Measurements from ENCODE around the gene SPRR1A.
"Not testable (repeated sequence)": the region's sequence is repeated elsewhere in the genome, so short reads cannot be mapped to it uniquely, and the experiment has no call there.

The SPRR1A gene

DNA sequence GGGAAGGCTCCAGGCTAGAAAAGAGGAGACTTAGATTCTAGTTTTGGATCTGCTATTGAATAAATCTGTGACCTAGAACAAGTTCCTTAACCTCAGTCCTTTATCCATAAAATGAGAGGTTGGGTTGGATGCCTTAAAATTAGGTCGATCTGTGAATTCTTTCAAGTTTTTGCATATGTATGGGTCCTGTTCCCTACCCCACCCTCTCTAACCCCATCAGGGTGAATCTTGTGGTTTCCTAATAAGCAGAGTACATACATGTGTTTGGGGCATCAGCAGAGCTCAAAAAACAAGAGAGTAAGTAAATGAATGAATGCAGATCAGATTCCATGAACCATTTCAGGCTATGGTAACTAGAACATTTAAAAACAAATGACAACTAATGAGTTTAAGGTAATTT is 7.2 kb upstream of the SPRR1A start:
- no peak for DNase-seq

DNA sequence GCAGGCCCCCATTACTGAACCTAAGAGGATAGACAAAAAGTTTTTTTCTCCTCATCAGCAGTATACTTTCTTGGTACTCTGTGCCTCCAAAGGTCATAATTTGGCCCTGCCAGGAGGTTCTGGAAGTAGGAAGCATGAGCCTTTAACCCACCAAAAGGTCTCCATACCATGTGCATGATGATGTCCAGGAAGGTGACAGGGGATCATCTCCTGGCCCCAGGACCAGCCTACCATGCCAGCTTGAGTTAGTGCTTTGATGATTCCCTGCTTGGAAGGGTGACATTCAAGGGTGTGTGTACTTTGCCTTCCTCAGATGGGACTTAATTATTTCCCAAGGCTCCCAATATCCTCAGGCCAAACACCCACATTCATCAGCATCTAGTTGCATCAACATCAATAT is 6.3 kb upstream of the SPRR1A start:
- DNase-seq: no peak

DNA sequence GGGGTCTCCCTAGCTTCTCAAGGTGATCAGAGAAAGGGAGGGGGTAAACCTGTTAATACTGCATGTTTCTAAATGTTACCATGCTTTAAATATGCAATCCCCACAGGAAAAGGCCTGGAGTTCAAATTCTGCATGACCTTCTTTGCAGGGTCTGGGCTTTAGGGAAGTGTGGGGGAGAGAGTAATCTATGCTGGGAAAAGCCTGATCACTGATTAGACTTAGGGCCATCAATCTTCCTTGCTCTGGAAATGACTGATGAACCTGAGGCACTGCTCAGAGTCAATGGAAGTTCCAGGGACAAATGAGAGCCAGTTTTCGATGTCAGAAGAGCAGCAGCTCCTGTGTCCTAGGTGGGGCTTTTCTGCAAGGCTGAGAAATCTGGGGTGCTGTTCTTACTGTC is 3.2 kb upstream of the SPRR1A start:
- DNase-seq: no peak

DNA sequence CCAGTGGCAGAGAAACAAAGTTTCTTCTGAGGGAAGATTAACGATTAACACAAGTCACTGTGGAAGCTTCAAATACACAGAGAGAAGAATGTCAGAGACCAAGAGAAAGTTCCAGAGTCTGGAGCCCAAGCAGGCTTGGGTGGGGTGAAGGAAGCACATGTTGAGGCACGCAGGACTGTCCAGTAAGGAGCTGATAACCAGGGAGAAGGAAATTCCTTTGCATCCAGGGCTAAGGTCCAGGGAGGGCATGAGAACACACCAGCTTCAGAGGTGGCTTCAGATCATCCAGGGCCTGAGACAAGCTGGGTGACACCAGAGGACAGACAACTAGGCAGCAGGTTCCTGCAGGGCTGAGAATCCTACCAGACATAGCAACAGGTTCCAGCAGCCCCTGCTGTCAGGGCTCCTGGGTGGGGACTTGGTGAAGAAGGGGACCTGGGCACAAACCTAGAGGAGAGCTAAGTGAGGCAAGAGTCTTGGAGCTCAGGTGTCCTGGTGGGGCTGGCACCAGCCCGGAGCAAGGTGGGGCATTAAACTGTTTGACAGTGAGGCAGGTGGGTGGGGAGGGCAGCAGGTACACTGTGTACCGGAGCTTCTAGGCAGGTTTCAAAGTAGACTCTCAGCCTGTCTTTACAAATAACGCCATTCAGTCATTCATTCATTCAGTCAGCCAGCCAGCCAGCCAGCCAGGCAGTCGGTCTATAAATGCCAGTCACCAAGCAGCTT is 2.6 kb upstream of the SPRR1A start:
- DNase-seq: no peak

DNA sequence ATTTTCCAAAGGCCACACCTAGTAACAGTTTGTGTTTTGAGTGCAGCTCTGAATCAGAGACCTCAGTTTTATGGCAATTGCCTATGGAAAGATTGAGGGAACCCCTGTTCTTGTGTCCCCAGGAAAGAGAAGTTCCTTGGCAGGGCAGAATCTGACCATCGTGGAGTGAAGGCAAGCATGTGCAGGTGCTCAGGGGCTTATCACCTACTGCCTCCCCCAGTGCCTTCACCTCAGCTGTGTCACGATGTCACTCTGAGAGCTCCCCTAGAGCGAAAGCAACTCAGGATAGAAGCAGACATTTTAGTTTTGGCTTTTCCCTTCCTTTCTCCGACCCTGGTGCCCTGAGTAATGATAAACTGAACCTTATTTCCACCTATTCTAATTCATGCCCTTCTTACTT is 1.8 kb upstream of the SPRR1A start:
- no peak for DNase-seq

DNA sequence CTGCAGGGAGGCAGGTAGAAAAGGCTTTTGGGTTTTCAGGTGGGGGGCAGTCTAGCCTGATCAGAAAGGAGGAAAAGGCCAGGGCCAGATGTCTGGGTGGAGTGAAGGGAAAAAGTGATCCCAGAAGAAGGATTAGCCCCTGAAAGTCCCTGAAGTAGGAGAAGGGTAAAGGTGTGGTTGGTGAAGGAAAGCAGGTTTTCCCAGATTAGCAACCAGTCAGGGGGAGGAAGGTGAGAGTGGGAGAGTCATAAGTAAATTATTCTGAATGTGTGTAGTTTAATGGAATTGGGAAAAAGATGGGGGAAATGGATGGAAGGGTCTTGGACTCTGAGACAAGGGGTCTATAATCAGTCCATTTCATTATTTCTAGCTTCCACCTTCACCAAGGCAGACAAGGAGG is 647 bp upstream of the SPRR1A start:
- DNase-seq: no peak

DNA sequence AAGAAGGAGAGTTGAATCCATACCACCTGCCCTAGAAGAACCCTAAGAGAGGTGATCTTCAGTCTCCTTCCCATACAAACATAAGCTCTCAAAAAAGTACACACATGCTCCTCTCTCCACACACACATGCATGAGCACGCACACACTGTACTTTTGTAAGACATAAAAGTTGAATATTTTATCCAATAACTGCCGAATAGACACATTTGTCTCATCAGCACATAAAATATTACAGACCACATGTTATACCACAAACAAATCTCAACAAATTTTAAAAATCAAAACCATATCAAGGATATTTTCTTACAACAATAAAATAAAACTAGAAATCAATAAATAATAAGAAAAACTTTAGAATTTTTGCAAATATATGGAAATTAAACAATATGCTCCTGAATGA is 2.7 kb downstream of the SPRR1A start:
- DNase-seq: no peak

DNA sequence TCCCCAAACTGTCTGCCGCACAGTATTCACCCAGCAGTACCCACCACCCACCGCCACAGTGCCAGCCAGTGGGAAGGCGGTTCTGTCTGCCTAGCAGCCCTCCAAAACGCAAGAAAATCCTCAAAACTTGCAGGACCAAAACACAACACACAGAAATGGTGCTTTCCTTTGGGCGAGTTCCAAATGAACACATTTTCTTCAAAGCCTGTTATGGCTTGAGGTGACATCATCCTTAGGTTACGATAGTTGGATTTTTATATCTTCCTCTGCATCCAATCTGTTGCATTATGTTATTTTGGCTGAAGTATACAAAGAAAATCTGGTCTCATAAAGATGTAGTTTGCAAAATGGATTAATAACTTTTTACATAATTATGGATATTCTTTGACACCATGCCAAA is 9.3 kb downstream of the SPRR1A start:
- no peak for DNase-seq

DNA sequence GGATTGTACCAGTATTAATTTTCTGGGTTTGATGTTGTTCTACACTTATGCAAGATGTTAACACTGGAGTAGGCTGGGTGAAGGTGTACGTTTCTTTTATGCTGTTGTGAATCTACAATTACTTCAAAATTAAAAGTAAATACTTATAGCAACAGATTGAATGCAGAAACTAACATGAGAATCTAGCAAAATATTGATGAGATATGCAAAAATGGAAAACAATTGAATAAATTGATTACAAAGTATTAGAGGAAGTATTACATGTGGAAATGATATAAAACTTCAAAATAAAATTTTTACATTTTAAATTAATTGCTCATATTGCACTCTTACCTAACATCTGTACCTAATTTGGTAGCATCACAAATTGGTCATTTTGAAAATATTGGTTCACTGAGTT is 12.0 kb downstream of the SPRR1A start:
- no peak for DNase-seq

DNA sequence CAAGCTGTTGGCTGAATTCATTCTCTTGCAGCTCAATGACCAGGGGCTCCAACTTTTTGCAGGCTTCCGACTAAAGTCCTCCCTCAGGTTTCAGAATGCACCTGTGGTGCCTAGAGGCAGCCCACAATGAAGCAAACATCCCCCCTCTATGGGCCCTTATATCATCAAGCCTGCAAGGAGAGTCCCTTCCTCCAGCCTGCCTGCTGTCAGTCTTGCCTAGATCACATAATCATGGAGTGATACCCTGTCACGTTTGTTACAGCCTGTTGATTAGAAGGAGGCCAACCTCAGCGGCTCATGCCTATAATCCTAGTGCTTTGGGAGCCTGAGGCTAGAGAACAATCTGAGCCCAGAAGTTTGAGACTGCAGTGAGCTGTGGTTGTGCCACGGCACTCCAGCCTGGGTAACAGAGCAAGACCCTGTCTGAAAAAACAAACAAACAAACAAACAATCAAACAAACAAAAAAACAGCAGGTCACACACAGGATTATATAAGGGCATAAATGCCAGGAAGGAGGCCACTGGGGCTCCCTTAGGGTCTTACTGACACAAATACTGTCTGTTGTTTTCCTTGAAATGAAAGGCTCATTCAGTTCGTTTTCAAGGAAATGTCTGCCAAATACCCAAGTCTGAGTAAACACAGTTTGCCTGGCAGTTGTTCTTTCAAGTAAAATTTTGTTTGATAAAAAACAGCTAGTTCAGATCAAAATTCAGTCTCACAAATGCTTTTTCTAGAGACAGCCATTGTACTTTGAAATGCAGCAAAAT is 12.9 kb downstream of the SPRR1A start:
- DNase-seq: no peak

DNA sequence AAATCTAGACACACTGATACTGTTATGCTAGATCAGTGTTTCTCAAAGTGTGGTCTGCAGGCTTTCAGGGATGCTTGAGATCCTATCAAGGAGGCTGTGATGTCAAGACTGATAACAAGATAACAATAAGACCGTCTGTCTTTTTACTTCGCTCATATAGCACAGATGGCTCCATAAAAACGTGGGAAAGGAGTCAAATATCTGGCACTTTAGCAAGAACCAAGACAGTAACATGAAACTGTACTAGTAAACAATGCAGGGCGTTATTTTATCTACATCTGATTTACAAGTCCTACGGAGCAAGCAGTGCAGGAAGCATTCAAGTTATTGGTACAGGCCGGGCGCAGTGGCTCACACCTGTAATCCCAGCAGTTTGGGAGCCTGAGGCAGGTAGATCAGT is 14.0 kb downstream of the SPRR1A start:
- DNase-seq: no peak

DNA sequence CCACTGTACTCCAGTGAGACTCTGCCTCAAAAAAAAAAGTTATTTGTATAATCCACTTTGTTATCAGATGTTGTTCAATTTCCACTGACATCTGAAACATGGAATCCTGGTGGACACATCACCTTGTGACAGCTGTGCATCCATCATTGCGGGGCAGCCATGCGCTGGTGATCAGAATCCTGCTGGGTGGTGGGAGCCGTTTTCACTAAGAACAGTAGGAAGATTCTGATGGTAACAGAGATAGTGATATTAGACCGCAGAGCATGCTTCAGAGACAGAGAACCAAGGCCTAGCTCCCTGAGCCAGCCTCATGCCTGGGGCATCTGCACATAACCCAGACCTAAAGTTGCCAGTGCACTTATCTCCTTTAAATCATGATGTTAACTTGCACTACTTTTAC is 14.6 kb downstream of the SPRR1A start:
- no peak for DNase-seq

DNA sequence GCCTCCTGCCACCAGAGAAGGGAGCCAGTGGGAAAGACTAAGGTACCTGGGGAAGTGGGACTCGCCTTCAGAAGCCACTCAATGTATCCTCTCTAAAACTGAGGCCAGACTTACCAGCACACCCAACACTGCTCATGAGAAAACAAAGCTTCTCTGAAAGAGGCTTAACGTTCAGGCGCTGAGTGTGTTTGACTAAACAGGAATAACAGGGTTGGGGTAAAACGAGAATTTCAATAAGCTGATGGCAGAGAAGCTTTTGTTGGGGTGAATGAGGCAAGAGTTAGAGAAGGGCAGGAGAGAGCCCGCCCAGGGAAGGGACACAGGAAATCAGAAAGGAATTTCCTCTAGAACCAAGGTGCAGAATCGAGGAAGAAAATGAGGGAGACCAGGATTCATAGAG is 15.9 kb downstream of the SPRR1A start:
- no peak for DNase-seq

DNA sequence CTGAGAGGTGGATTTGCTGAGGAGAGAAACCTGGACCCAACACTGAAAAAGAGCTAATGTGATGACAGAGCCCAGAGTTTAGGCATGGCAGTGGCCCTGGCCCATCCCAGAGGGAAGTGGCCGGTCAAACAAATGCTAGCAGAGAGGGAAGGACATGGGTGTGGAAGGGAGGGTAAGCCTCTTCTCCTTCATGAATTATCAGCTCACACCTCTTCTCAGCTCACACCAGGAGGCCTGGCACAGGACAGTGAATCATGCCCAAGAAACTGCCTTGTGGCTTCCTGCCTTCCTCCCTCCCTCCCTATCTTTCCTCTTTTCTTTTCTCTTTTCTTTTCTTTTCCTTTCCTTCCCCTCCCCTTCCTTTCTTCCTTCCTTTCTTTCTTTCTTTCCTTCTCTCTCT is 16.4 kb downstream of the SPRR1A start:
- no peak for DNase-seq

DNA sequence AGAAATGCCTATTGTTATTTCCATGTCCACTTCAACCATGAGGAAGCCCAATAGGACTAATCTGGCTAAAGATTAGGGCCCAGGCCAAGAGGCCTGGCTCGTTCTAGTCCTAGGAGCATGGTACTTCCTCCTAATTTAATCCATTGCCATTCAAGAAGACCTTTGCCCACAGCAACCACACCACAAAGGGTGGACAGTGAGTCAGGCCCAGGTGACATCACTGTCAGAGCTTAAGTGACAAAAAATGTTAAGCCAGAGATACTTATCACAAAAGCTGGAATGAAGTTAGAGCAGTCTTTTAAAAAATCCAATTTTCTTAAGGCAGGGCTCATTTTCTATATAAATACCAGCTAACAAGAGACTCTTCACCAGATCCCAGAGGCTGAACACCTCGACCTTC is 17.5 kb downstream of the SPRR1A start, which contains the start of gene SPRR3:
SPRR3 (plus strand) TSS at position 368 of the 400 bp plus-strand sequence. CDS start 1,272 bp downstream, outside the sequence.
- no peak for DNase-seq

DNA sequence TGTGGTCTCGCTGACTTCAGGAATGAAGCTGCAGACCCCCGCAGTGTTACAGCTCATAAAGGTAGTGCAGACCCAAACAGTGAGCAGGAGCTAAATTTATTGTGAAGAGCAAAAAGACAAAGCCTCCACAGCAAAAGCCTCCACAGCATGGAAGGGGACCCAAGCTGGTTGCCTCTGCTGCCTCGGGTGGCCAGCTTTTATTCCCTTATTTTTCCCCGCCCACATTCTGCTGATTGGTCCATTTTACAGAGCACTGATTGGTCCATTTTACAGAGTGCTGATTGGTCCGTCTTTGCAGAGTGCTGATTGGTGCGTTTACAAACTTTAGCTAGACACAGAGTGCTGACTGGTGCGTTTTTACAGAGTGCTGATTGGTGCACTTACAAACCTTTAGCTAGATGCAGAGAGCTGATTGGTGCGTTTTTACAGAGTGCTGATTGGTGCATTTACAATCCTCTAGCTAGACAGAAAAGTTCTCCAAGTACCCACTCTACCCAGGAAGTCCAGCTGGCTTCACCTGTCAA is 27.4 kb downstream of the SPRR1A start:
- DNase-seq: not testable (repeated sequence)

DNA sequence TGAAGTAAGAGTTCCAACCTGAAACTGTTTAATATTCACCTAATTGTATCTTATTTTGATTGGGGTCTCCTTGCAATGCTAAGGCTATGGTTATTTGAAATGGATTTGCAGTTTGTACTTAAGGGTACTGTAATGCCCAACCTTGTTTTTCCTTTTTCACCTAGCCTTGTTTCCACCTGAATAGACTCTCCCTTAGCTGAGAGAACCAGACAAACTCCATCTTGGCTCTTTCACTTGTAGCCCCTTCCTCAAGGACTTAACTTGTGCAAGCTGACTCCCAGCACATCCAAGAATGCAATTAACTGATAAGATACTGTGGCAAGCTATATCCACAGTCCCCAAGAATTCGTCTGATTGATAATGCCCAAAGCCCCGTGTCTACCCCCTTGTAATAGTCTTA is 37.9 kb downstream of the SPRR1A start:
- not testable (repeated sequence) for DNase-seq

DNA sequence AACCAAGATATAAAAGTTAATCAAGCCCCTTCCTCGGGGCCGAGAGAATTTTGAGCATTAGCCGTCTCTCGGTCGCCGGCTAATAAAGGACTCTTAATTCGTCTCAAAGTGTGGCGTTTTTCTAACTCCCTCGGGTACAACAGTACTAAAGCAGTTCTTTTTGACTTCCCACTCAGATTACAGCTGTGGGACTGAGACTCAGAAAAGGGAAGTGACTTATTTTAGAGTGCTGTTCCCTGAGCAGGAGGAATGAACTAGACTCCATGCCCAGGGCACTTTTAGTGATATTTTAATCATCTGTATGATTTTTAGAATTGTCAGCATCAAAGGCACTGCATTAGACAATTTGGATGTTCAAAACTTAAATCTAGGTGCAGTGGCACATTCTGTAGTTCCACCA is 38.5 kb downstream of the SPRR1A start:
- DNase-seq: not testable (repeated sequence)

DNA sequence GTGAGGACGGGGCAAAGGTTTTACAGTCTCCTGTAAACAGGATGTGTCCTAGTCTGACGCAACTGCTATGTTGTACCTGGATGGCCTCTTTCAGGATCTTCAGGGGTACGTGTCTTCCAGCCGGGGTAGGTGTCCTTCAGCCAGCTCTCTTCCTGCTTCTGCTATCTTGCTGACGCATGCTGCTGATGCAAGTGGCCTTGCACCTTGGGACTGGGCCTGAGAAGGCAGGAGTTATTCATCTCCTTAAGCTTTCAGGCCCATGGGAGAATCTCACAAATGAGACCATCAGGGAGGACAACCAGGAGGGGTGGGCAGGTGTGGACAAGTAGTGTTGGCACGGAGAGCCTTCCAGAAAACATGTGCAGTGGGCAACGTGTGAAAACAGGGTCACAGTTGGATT is 39.2 kb downstream of the SPRR1A start:
- DNase-seq: no peak

DNA sequence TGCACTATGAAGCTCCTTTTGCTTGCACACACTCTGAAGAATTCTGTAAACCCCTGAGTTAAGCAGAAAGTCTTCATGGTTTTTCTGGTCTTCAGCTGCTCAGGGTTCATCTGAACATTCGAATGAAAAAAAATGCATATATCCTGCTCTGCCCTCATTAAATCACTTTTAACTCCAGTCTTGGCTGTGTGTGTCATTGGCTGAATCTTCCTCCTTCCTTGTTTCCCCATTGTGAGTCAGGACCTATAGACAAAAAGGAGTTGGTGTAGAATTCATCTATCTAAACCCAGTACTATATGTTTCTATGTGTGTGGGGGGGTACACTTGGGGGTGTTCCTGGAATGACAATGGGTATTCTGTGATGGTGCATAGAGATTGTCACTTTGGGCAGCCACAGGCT is 40.5 kb downstream of the SPRR1A start:
- no peak for DNase-seq

DNA sequence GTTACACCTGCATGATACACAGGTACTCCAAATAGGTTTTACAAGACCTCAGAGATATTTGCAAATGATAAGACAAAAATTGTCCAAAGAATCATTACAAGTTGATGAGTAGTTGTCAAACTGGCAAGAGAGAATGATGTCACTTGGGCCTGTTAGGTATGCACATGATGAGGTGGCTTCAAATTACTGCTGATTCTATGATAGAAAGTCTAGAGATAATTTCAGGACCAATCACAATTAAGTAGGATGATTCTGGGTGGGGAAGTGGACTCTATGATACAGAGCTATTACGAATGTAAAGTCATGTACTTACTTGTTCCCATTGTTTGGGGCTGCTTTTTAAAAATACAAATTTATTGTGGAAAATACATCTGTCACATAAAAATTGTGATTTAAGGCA is 41.9 kb downstream of the SPRR1A start:
- no peak for DNase-seq

DNA sequence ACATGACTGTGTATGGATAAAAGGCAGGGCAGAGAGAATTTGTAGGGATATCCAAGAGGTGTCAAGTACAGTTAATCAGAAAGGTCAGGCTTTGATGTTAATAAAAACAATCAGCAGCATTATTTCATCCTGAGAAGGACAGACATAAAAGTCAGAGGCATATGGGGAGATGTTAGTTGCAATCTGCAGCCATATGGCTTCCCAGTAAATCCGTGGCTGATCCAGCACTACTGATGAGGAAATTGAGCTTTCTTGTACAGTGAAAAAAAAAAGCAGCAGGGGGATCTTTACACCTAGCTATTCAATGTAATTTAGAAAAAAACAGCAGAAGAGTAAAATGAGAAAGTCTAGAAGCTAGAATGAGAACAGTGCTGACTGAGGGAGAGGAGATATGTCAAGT is 44.9 kb downstream of the SPRR1A start:
- no peak for DNase-seq

DNA sequence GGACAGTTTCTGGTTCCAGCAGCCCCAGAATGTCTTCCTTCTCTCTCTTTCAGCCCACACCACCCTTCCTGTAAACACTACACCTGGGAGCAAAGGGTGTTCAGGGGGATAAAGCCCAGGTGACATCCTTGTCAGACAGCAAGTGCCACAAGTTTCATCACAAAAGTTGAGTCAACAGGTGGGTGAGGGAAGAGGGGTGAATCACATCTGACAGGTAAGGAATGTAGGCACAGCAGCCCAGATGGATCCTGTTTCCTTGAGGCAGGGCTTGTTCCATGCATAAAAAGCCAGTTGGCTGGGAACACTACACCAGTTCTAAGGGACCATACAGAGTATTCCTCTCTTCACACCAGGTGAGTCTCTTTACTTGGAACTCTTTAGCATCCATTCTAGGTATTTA is 47.0 kb downstream of the SPRR1A start, which contains the start of gene SPRR1B:
SPRR1B (plus strand) TSS at position 309 of the 400 bp plus-strand sequence. CDS start 1,143 bp downstream, outside the sequence.
- DNase-seq: no peak

DNA sequence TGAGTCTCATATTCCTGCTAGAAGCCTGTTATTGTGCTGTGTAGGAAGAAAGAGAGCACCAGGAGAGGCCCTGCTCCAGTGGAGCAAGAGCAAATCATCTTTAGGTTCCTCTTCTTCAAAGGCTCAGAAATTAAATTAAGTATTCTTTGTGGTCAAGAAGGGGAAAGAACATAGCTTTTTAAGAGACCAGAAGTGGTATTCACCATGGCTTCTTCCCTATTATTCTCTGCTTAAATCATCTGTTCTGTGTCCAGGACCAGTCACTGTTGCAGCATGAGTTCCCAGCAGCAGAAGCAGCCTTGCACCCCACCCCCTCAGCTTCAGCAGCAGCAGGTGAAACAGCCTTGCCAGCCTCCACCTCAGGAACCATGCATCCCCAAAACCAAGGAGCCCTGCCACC is 48.2 kb downstream of the SPRR1A start:
- DNase-seq: no peak

Measured in CD4-positive, alpha-beta T cell treated with Interferon gamma for 1 hour (primary cell).